ENCODE measurements around the gene AFAP1L1. TPM values are rescaled to one million over a fixed set of nuclear protein-coding genes. Genes with fewer than 3 reads are reported as not detected.
A peak's percentile ranks its signal among the peaks of the same experiment; 100 is the strongest.

The AFAP1L1 gene
- total and polyA plus RNA-seq, 9 of the 15 experiments (the other 6 are each of a cell fraction or from before 2014, with no cell fraction given), result 0.01 to 0.12 (median 0.03) TPM; not detected in 4

- in situ Hi-C loops (cut with MboI) (no loop called here), intact Hi-C loops (cut with micrococcal nuclease) (no loop called here)
- Histone ChIP-seq H2AFZ (ENCODE audit: low read depth, low read length) (peak overlapping the region; percentile 48; the same call in 1 of the 2 replicates), H3K27ac (ENCODE audit: extremely low read depth, low read depth, low read length) (no peak overlapping the region), H3K79me2 (ENCODE audit: control insufficient read depth, insufficient read depth, low read length) (no peaks in the 10 kb centered on the region), H3K9me1 (ENCODE audit: control insufficient read depth, insufficient read depth, low read length) (no peaks in the 10 kb centered on the region), H3K36me3 (ENCODE audit: control insufficient read depth, insufficient read depth, low read length) (no peaks in the 10 kb centered on the region), H4K20me1 (replicated peaks; ENCODE audit: control insufficient read depth, insufficient read depth, low read length) (no peaks in the 10 kb centered on the region), H3K9ac (ENCODE audit: insufficient read depth in 1 of 2, low read depth in 2 of 2, low read length in 2 of 2) (no peak overlapping the region), H3K27me3 (ENCODE audit: control insufficient read depth in 2 of 2, insufficient read depth in 2 of 2, low read length in 2 of 2) (peaks cover 8 to 46% of the 10 kb centered on the region in 2 experiments; a peak in 4 of 5 replicates), H3K4me2 (ENCODE audit: insufficient read depth, low read length) (no peak overlapping the region), H3K9me3 (replicated peaks; ENCODE audit: control insufficient read depth, insufficient read depth, low read depth, low read length) (no peaks in the 10 kb centered on the region), H3K4me1 (replicated peaks in 1 of 2; ENCODE audit: control insufficient read depth in 2 of 2, insufficient read depth in 2 of 2, low read length in 2 of 2) (peaks cover 0 to 14% of the 10 kb centered on the region in 2 experiments; a peak in 1 of 5 replicates), H3K4me3 (no peak overlapping the region)
- BruUV-seq (replicated peaks), result no TSS peak
- ChIA-PET POLR2A (interaction anchor here (0.9 kb wide), 1 partner anchor 9 kb away, joined by 4 read pairs; no protein-coding TSS in a partner anchor), CTCF (ENCODE audit: low intra/inter-chr PET ratio) (no interaction called here)
- ATAC-seq (no peak), FAIRE-seq (no peak), DNase-seq (ENCODE audit: extremely low read depth in 1 of 4, low spot score in 3 of 4) (no peak)
- WGBS (ENCODE audit: insufficient coverage, low coverage, missing lambda C conversion rate), result no CpG with 5 or more reads among the region's 2 CpGs
- TF ChIP-seq SMAD3 (CRISPR knock-in tag; conservative IDR thresholded peaks at IDR 0.05) (no peak), ZNF311 (CRISPR knock-in tag; IDR thresholded peaks at IDR 0.05) (0 out of 2 replicates have a peak, but pooled peaks have one; percentile 30), ZNF444 (CRISPR knock-in tag; IDR thresholded peaks at IDR 0.05) (no peak), CHCHD3 (CRISPR knock-in tag; IDR thresholded peaks at IDR 0.05) (no peak), PYGO2 (tag; IDR thresholded peaks at IDR 0.05) (no peak), HLTF (IDR thresholded peaks at IDR 0.05) (no peak), ZNF436 (CRISPR knock-in tag; IDR thresholded peaks at IDR 0.05) (no peak), ESRRA (IDR thresholded peaks at IDR 0.05; ENCODE audit: borderline replicate concordance, low read depth) (no peak), SRF (CRISPR knock-in tag; IDR thresholded peaks at IDR 0.05) (no peak), ZNF384 (IDR thresholded peaks at IDR 0.05; ENCODE audit: low read depth, low read length) (no peak), ZBTB40 (IDR thresholded peaks at IDR 0.05) (no peak), ZBTB40 (CRISPR knock-in tag; IDR thresholded peaks at IDR 0.05) (no peak)
- TF ChIP-seq, protein P1, sequence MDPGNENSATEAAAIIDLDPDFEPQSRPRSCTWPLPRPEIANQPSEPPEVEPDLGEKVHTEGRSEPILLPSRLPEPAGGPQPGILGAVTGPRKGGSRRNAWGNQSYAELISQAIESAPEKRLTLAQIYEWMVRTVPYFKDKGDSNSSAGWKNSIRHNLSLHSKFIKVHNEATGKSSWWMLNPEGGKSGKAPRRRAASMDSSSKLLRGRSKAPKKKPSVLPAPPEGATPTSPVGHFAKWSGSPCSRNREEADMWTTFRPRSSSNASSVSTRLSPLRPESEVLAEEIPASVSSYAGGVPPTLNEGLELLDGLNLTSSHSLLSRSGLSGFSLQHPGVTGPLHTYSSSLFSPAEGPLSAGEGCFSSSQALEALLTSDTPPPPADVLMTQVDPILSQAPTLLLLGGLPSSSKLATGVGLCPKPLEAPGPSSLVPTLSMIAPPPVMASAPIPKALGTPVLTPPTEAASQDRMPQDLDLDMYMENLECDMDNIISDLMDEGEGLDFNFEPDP (CRISPR knock-in tag; IDR thresholded peaks at IDR 0.05), result no peak
These were observed 31.7 kb upstream of the AFAP1L1 start for GRCh38 chr5:149239917-149240316.

All from K562 (cell line).